ENCODE results near the gene ITPR1.
A peak's percentile ranks its signal among the peaks of the same experiment; 100 is the strongest.

The ITPR1 gene

DNA sequence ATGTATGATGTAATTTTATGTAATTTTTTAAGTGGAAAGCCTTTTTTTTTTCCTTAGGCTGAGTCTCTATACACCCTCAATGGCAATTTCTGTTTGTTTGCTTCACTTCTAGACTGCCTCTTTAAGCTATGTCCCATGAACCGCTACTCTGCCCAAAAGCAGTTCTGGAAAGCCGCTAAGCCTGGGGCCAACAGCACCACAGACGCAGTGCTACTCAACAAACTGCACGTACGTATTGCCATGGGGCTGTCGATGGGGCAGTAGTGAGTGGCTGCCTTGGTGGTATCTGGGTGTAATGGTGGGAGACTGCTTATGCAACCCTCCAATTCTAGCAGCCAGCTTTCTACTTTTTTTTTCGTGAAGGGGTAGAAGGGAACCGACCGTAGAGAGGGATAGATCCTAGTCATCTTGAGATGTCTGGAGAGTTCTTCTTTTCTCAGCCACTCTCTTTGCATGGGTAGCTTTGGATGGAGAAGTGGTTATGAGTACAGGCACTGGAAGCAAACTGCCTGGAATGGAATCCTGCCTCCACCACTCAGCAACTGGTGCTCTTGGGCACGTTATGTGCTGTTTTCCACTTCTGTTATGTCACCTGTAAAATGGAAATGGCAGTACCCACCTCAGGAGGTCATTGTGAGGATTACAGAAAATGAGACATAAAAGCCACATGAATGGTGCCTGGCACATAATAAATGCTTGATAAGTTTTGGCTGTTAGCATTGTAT, 134.7 kb downstream of the ITPR1 start:
- Mint-ChIP-seq H3K4me1 (ENCODE audit: low read depth) (no peaks in the 10 kb centered on the region), H3K4me3 (no peak overlapping the region), H3K9me3 (no peaks in the 10 kb centered on the region), H3K27ac (no peak overlapping the region), H3K27me3 (no peaks in the 10 kb centered on the region), H3K36me3 (ENCODE audit: low read depth) (peaks cover 7% of the 10 kb centered on the region)

DNA sequence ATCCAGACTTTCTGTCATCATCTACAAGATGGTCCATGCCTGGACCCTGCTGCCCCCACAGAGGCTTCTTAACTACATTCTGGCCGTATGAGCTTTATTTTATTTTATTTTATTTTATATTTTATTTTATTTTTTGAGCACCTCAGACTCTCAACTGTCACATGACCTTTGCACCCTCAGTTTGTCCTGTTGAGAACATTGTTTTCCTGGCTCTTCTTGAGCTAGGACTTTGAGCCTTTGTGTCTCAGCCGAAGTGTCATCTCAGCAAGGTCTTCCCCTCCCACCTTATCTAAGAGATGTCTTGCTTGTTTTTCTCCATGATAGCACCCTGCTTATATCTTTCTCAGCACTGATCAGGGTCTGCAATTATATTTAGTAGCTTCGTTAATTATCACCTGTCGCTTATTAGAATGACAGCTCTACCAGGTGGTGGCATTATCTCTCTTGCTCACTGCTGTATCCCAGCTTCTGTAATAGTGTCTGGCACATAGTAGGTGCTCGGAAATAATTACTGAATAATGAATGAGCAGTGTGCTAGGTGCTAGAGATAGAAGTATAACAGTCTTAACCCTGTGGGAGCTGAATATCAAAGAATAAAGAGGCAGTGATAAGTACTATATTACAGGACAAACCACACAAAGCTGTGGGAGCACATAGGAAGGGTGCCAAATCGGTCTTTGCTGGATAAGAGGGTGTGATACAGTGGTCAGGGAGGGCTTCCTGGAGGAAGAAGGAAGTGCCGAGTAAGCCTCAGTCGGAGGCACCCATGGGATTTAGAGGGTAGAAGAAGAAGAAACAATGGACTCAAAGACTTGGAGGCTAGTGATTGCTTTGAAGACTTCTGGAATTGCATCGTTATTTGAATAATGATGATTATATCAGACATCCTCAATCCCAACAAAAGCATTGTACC, 136.2 kb downstream of the ITPR1 start:
- Mint-ChIP-seq H3K36me3 (ENCODE audit: low read depth) (peaks cover 15% of the 10 kb centered on the region), H3K27me3 (no peaks in the 10 kb centered on the region), H3K27ac (peak overlapping the region; percentile 21), H3K4me3 (no peak overlapping the region), H3K4me1 (ENCODE audit: low read depth) (peaks cover 8% of the 10 kb centered on the region), H3K9me3 (no peaks in the 10 kb centered on the region)

DNA sequence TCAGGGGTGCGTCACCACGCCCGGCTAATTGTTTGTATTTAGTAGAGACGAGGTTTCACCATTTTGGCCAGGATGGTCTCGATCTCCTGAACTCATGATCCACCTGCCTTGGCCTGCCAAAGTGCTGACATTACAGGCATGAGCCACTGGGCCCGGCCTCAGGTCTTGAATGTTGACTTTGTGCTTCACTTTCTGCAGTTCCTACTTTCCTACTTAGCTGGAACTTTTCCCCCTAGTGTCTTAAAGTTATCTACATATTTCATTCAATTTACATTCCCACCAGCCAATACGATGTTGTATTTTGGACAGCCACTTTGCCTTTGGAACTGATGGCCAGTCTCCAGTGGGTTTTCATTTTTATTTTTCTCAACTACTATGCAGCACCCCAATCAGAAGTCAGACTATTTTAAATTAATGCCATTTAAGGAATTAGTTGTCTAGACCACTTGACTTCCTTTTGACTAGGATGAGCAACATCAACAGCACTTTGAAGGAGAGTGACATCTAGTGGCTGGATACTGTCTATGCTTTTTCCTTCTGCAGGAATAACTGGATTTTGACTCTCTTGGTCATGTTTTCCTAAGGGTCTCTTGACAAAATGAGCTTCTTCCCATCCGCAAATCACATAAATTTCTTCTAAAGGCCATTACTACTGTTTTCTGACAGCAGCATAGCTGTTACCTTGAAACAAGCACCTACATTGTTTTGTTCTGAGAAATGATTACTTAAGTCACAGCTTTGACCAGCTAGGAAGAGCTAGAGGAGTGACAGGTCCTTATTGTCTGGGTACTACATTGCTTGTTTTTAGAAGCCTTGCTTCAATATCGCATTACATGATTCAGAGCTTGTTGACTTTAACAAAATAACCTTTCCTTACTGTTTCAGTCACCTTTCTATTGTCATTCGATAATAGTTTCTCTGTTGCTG, 140.2 kb downstream of the ITPR1 start:
- no peaks in the 10 kb centered on the region for H3K27me3 Mint-ChIP-seq
- no peaks in the 10 kb centered on the region for H3K9me3 Mint-ChIP-seq
- peaks cover 15% of the 10 kb centered on the region for H3K36me3 Mint-ChIP-seq (ENCODE audit: low read depth)
- H3K27ac Mint-ChIP-seq: peak overlapping the region; percentile 57
- H3K4me3 Mint-ChIP-seq: no peak overlapping the region
- H3K4me1 Mint-ChIP-seq (ENCODE audit: low read depth): peaks cover 8% of the 10 kb centered on the region

DNA sequence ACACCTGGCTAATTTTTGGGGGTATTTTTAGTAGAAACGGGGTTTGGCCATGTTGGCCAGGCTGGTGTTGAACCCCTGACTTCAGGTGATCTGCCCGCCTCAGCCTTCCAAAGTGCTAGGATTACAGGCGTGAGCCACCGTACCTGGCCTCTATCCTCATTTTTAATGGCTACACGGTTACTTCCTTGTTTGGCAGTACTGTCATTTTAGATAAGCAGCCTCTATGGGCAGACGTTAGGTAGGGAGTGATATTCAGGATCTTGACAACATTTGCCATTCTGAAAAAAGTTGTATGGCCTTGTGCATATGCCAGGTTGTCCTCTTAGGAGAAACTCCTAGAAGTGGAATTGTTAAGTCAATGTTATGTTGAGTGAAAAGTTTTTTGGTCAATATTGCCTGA, 141.7 kb downstream of the ITPR1 start:
- H3K4me1 Mint-ChIP-seq (ENCODE audit: low read depth): peaks cover 8% of the 10 kb centered on the region
- no peak overlapping the region for H3K4me3 Mint-ChIP-seq
- H3K9me3 Mint-ChIP-seq: no peaks in the 10 kb centered on the region
- H3K36me3 Mint-ChIP-seq (ENCODE audit: low read depth): peaks cover 18% of the 10 kb centered on the region
- H3K27me3 Mint-ChIP-seq: no peaks in the 10 kb centered on the region
- H3K27ac Mint-ChIP-seq: no peak overlapping the region

DNA sequence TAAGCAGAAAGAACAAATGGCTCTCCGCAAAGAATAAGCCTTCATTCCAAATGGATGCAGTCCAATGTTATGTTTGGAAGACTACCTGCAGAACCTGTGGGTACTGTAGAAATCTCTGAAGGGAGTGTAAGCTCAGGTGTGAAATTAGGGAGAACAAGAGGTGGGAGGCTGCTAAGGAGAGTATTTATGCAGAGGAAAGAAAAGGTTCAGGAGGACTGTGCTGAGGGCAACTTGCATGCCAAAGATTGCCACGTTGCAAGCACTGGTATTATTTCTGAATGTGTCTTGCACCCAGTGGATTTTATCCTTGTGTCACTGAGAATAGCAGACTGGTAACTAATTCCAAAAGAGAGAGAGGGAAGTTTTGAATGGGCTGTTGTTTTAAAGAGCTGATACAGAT, 144.1 kb downstream of the ITPR1 start:
- Mint-ChIP-seq H3K9me3 (no peaks in the 10 kb centered on the region), H3K27ac (no peak overlapping the region), H3K27me3 (no peaks in the 10 kb centered on the region), H3K4me3 (no peak overlapping the region), H3K36me3 (ENCODE audit: low read depth) (peaks cover 39% of the 10 kb centered on the region), H3K4me1 (ENCODE audit: low read depth) (peaks cover 8% of the 10 kb centered on the region)

DNA sequence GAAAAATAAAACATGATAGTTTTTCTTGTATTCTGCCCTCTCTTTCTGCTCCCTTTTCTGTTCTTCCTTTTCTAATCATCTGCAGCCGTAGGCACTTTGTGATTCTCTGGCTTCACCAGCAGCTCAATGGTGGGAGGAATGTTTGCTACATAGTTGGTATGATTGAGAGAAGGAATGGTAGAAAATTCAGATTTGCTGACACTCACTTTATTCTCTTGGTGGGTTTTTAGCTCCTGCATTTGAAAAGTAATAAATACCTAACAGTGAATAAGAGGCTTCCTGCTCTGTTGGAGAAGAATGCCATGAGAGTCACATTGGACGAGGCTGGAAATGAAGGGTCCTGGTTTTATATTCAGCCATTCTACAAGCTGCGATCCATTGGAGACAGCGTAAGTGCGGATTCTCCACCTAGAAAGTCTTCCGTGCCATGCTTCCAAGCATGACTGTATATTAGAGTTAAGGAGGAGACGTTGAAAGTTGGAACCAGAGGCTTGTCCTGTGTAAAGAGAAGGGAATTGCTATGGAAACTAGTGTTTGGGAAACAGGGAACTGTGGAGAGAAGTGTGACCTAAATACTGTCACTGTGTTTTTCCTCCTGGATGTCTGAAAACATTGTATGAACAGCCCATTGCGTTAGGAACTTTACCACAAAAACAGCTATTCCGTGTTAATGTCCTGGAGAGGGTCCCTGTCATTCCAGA, 148.9 kb downstream of the ITPR1 start:
- peaks cover 63% of the 10 kb centered on the region for H3K36me3 Mint-ChIP-seq (ENCODE audit: low read depth)
- H3K4me3 Mint-ChIP-seq: no peak overlapping the region
- H3K9me3 Mint-ChIP-seq: no peaks in the 10 kb centered on the region
- H3K4me1 Mint-ChIP-seq (ENCODE audit: low read depth): peaks cover 8% of the 10 kb centered on the region
- H3K27ac Mint-ChIP-seq: no peak overlapping the region
- H3K27me3 Mint-ChIP-seq: no peaks in the 10 kb centered on the region

DNA sequence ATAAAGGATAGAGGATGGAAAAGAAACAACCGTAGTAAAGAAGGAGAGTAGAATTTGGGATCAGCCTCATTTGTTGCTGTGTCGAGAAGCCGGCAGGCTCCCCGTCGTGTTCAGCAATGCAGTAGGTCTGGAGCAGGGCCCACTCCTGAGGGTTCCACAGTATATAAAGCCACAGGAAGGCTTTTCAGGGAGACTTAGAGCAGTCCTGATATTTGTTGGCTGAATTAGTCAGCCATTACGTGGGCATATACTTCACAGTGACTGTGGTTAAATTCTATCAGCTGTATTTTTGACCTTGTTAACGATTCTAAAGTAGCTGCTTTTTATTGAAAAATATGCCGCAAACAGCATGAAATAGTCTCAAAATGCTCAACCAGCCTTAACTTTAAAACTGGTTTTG, 149.5 kb downstream of the ITPR1 start:
- Mint-ChIP-seq H3K4me1 (ENCODE audit: low read depth) (peaks cover 8% of the 10 kb centered on the region), H3K36me3 (ENCODE audit: low read depth) (peaks cover 69% of the 10 kb centered on the region), H3K27ac (no peak overlapping the region), H3K9me3 (no peaks in the 10 kb centered on the region), H3K4me3 (no peak overlapping the region), H3K27me3 (no peaks in the 10 kb centered on the region)

DNA sequence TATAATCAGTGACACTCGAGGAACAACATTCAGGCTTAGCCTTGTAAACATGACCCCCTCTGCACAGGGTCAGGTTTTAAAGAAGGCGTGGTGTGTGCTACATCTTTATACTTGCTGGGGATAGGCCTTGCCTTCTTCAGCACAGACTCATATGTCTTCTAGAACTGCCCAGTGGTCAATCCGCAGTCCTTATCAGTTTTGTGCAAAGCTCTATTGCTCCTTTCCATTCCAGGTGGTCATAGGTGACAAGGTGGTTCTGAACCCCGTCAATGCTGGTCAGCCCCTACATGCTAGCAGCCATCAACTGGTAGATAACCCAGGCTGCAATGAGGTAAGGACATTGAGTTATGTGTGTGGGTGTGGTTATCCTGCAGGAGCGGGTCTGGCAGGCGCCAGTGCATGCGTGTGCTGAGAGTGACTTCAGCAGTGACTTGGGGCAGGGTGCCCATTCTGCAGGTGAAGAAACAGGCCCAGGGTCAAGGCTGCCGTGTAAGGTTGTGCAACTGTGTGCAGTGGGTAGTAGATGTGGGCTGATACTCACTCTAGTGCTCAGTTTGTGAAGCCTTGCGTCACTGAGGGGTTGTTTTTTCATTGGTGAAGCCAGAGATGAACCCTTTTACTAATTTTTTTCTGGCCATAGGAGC, 150.9 kb downstream of the ITPR1 start:
- no peak overlapping the region for H3K27ac Mint-ChIP-seq
- peaks cover 77% of the 10 kb centered on the region for H3K36me3 Mint-ChIP-seq (ENCODE audit: low read depth)
- H3K9me3 Mint-ChIP-seq: no peaks in the 10 kb centered on the region

DNA sequence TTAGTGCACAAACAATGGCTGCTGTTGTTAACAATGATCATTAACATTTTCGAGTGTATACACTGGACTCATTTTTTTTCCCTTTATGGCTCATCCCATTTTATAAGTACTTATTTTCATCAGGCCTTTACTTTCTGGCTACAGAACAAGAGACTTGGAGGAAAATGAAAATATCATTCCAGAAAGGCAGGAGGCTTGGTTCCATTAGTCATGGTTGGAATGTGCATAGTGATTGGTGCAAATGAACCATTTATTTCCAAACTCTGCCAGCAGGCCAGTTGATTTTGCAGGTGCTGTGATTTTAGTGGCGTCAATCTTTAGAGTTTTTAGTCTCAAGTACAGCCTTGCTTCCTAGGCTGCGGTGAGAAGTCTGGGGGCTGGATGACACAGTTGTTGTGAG, 151.8 kb downstream of the ITPR1 start:
- Mint-ChIP-seq H3K36me3 (ENCODE audit: low read depth) (peaks cover 83% of the 10 kb centered on the region), H3K4me3 (no peak overlapping the region), H3K9me3 (no peaks in the 10 kb centered on the region), H3K27me3 (no peaks in the 10 kb centered on the region), H3K4me1 (ENCODE audit: low read depth) (peaks cover 8% of the 10 kb centered on the region), H3K27ac (no peak overlapping the region)

More for the DNA sequence above, 150.9 kb downstream of the ITPR1 start:
- Mint-ChIP-seq H3K4me3 (no peak overlapping the region), H3K27me3 (no peaks in the 10 kb centered on the region), H3K4me1 (ENCODE audit: low read depth) (peaks cover 8% of the 10 kb centered on the region)

DNA sequence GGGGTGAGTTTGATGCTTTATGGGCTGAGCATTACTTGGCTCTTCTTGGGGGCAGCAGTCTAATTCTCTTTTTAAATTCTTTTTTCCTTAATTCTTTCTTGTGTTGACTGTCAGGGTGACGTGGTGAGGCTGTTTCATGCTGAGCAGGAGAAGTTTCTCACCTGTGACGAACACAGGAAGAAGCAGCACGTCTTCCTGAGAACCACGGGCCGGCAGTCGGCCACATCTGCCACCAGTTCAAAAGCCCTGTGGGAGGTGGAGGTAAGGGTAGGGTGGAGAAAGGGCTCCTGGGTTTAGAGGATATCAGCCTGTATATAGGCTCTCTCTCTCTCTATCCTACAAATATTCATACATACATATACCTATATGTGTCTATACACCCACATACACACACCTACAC, 152.3 kb downstream of the ITPR1 start:
- Mint-ChIP-seq H3K9me3 (no peaks in the 10 kb centered on the region), H3K27ac (no peak overlapping the region), H3K27me3 (no peaks in the 10 kb centered on the region), H3K4me3 (no peak overlapping the region), H3K4me1 (ENCODE audit: low read depth) (peaks cover 8% of the 10 kb centered on the region), H3K36me3 (ENCODE audit: low read depth) (peaks cover 83% of the 10 kb centered on the region)

DNA sequence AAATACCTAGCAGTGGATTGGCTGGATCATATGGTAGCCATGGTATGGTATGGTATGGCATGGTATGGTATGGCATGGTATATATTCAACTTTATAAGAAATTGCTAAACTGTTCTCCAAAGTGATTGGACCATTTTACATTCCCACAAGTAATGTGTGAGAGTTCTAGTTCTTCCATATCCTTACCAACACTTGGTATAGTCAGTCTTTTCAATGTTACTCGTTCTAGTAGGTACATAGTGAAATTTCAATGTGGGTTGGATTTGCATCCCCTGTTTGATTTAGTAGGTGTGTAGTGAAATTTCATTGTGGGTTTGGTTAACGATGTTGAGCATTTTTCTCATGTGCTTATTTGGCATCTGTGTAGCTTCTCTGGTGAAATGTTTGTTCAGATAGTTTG, 154.3 kb downstream of the ITPR1 start:
- H3K36me3 Mint-ChIP-seq (ENCODE audit: low read depth): peaks cover 78% of the 10 kb centered on the region
- H3K4me3 Mint-ChIP-seq: no peak overlapping the region
- H3K27ac Mint-ChIP-seq: no peak overlapping the region
- H3K4me1 Mint-ChIP-seq (ENCODE audit: low read depth): peaks cover 8% of the 10 kb centered on the region
- H3K9me3 Mint-ChIP-seq: no peaks in the 10 kb centered on the region
- no peaks in the 10 kb centered on the region for H3K27me3 Mint-ChIP-seq

DNA sequence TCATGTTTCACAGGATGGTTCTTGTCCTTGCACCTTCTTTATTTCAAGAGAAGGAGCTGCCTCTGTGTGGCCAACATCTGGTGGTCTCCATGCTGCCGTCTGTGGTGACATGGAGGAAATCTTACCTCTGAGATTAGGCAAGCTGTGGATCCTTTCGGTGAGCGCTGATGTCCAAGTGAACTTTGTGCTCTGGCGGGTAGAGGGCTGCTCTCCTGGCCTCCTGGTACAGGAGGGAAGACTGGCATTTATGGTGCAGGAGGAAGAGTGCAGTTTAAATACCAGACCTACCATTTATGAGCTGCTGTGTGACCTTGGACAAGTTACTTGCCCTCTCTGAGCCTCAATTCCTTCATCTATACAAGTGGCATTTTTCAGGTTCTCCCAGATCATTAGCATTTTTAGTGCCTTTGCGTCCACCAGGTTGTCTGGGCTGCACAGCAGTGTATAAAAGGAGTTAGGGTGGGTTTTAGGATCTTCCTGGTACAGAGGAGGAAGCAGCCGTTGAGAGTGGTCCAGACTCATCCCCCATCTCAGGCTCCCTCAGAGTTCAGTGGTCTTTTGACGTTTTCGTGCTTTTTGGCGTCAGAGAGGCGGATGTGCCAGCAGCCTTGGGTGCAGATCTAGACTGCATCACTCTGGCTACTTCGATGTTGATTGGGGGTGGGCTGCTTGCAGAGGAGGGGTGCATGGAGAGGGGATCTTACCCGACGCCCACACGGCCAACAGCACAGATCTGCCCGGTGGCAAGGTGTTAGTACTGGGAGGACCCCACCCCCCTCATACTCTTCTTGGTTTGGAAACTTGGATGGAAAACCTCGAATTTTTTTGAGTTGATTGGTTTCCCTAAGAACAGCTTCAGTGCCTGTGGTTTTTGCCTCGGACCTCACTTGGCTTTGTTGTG, 162.2 kb downstream of the ITPR1 start:
- Mint-ChIP-seq H3K9me3 (no peaks in the 10 kb centered on the region), H3K4me1 (ENCODE audit: low read depth) (no peaks in the 10 kb centered on the region), H3K27me3 (no peaks in the 10 kb centered on the region), H3K27ac (no peak overlapping the region), H3K36me3 (ENCODE audit: low read depth) (peaks cover 73% of the 10 kb centered on the region), H3K4me3 (no peak overlapping the region)

DNA sequence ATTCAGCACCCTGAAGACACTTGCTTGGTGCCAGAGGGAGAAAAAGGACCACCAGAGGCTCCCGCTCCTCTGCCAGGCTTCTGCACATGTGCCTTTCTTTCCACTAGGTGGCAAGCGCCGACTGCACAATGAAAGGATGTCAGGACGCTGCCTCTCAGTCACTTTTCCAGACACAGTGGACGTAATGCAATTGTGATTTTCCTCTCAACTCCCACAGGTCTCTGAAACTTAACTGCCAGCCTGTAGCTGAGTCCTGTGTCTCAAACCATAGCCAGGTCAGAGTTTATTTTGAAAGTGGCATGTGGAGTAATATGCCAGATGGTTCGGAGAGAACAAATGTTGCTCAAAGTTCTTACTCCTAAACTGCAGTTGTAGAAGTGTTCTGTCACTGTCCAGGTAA, 162.9 kb downstream of the ITPR1 start:
- Mint-ChIP-seq H3K36me3 (ENCODE audit: low read depth) (peaks cover 70% of the 10 kb centered on the region), H3K9me3 (no peaks in the 10 kb centered on the region), H3K27ac (no peak overlapping the region), H3K4me3 (no peak overlapping the region), H3K4me1 (ENCODE audit: low read depth) (no peaks in the 10 kb centered on the region), H3K27me3 (no peaks in the 10 kb centered on the region)
